ENCODE data around the gene IFNG. TPM values are rescaled to one million over a fixed set of nuclear protein-coding genes. Genes with fewer than 3 reads are reported as not detected.

Gene IFNG
- total and polyA plus RNA-seq, 9 donors = not detected

DNA sequence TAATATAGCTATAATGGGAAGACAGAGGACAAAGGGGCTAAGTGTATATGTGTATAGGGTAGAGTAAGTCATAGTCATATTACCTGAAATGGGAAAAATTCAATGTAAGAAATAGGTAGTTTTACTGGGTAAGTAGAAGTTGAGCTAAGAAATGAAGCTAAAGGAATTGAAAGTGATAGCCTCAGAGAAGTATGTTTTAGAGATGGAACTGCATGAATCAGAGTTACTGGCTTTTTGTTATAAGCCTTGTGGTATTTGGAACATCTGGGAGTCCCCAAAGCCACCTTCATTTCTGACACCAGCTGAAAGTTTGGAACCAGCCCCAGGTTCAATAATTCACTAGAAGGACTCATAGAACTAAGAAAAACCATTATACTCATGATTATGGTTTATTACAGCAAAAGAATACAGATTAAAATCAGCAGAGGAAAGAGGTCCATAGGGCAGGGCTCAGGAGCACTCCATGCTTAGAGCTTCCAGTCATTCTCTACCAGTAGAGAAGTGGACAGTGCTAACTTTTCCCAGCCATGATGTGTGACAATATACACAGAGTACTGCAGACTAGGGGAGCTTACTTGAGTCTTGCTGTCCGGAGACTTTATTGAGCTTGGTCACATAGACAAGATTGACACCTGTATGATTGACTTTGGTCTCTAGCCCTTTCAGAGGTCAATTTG, 9.8 kb upstream of the IFNG start:
- Histone ChIP-seq H3K27me3 (ENCODE audit: control insufficient read depth, insufficient read depth, low read length) (no peaks in the 10 kb centered on the region), H3K36me3 (ENCODE audit: control insufficient read depth, insufficient read depth, low read length) (no peaks in the 10 kb centered on the region), H3K4me1 (ENCODE audit: control insufficient read depth, insufficient read depth, low read length) (no peaks in the 10 kb centered on the region), H3K9me3 (replicated peaks; ENCODE audit: control insufficient read depth, low read depth, low read length) (no peaks in the 10 kb centered on the region), H3K27ac (ENCODE audit: low read length) (no peak overlapping the region), H3K4me3 (ENCODE audit: low read length) (no peak overlapping the region)
- DNase-seq = no peak
- 86% methylated on average over 1 of the region's 1 CpG for WGBS (ENCODE audit: insufficient coverage)

DNA sequence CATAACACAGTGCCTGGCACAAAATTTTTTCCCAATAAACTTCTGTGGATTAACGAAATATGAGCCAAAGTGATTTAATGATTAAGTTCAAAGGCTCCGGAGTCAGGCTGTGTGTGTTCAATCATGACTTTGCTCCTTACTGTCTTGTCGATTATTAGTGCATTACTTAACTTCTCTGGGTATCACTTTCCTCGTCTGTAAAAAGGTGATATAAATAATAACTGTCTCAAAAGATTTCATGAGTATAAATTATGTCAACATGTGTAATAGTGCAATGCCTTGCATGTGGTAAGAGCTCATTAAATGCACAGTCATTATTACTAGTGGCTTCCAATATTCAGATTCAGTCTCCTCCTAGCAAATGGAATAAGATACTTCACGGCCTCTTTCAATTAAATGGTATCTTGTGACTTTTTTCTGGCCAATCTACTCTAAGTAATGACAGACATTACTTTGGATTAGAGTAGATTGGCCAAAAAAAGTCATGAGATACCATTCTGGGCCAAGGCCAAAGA, 6.8 kb upstream of the IFNG start:
- Histone ChIP-seq H3K36me3 (ENCODE audit: control insufficient read depth, insufficient read depth, low read length) (no peaks in the 10 kb centered on the region), H3K4me3 (ENCODE audit: low read length) (no peak overlapping the region), H3K9me3 (replicated peaks; ENCODE audit: control insufficient read depth, low read depth, low read length) (no peaks in the 10 kb centered on the region), H3K27me3 (ENCODE audit: control insufficient read depth, insufficient read depth, low read length) (no peaks in the 10 kb centered on the region), H3K4me1 (ENCODE audit: control insufficient read depth, insufficient read depth, low read length) (no peaks in the 10 kb centered on the region), H3K27ac (ENCODE audit: low read length) (no peak overlapping the region)
- no peak for DNase-seq
- no CpG with 5 or more reads among the region's 5 CpGs for WGBS (ENCODE audit: insufficient coverage)

- WGBS (ENCODE audit: insufficient coverage) = 80% methylated on average over 3 of the region's 4 CpGs
- no peaks in the 10 kb centered on the region for H3K9me3 ChIP-seq (replicated peaks; ENCODE audit: control insufficient read depth, low read depth, low read length)
Observed at GRCh38 chr12:68163560-68164081, 4.1 kb upstream of the IFNG start.

DNA sequence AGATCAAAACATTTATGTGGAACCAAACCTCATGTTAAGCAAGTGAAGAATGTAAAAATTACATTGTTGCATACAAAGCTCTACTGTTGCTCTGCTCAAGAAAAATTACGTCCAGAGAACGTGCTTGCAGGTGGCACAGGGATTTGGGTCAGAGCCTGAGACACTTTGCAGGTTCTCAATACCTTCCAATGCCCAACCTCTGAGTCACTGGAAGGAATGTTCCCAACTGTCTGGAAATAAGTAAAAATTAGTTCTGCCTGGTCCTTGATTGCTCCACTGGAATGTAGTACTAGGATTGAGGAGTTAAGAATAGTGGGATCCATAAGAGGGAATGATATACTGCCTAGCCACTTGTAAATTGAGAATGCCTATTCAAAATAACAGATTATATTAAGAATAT, 2.8 kb upstream of the IFNG start:
- no peaks in the 10 kb centered on the region for H3K4me1 ChIP-seq (ENCODE audit: control insufficient read depth, insufficient read depth, low read length)
- no CpG with 5 or more reads among the region's 2 CpGs for WGBS (ENCODE audit: insufficient coverage)
- no peak overlapping the region for H3K27ac ChIP-seq (ENCODE audit: low read length)
- no peaks in the 10 kb centered on the region for H3K9me3 ChIP-seq (replicated peaks; ENCODE audit: control insufficient read depth, low read depth, low read length)
- H3K27me3 ChIP-seq (ENCODE audit: control insufficient read depth, insufficient read depth, low read length) = no peaks in the 10 kb centered on the region
- DNase-seq = no peak
- H3K4me3 ChIP-seq (ENCODE audit: low read length) = no peak overlapping the region
- H3K36me3 ChIP-seq (ENCODE audit: control insufficient read depth, insufficient read depth, low read length) = no peaks in the 10 kb centered on the region

More at GRCh38 chr12:68163560-68164081, 4.1 kb upstream of the IFNG start:
- H3K27me3 ChIP-seq (ENCODE audit: control insufficient read depth, insufficient read depth, low read length) = no peaks in the 10 kb centered on the region
- no peaks in the 10 kb centered on the region for H3K4me1 ChIP-seq (ENCODE audit: control insufficient read depth, insufficient read depth, low read length)
- H3K27ac ChIP-seq (ENCODE audit: low read length) = no peak overlapping the region
- DNase-seq = no peak
- H3K36me3 ChIP-seq (ENCODE audit: control insufficient read depth, insufficient read depth, low read length) = no peaks in the 10 kb centered on the region
- H3K4me3 ChIP-seq (ENCODE audit: low read length) = no peak overlapping the region

- H3K36me3 ChIP-seq (ENCODE audit: control insufficient read depth, insufficient read depth, low read length) = no peaks in the 10 kb centered on the region
- no peaks in the 10 kb centered on the region for H3K9me3 ChIP-seq (replicated peaks; ENCODE audit: control insufficient read depth, low read depth, low read length)
- no peaks in the 10 kb centered on the region for H3K4me1 ChIP-seq (ENCODE audit: control insufficient read depth, insufficient read depth, low read length)
- H3K27me3 ChIP-seq (ENCODE audit: control insufficient read depth, insufficient read depth, low read length) = no peaks in the 10 kb centered on the region
- no peak for DNase-seq
- no peak overlapping the region for H3K4me3 ChIP-seq (ENCODE audit: low read length)
- no peak overlapping the region for H3K27ac ChIP-seq (ENCODE audit: low read length)
- WGBS (ENCODE audit: insufficient coverage) = no CpG with 5 or more reads among the region's 2 CpGs
Observed at GRCh38 chr12:68158432-68158831, 1.1 kb downstream of the IFNG start.

DNA sequence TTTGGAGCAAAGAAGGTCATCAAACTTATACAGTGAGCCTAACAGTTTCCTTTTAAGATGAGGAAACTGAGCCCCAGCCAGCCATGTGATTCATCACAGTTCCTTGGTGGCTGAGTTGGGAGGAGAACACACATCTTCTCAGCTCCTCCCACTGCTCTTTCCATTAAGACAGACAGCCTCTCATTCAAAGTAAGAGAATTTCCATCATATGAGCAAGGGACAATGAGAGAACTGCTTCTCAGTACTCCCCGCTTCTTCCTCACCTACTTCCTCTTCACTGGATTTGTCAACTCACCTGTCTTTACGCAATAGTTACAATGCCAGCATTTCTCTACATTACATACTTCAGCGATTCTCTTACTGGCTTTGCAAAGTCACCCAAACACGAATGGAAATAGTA, 2.2 kb downstream of the IFNG start:
- 29% methylated on average over 1 of the region's 4 CpGs for WGBS (ENCODE audit: insufficient coverage)
- H3K4me1 ChIP-seq (ENCODE audit: control insufficient read depth, insufficient read depth, low read length) = no peaks in the 10 kb centered on the region
- no peak overlapping the region for H3K27ac ChIP-seq (ENCODE audit: low read length)
- no peaks in the 10 kb centered on the region for H3K27me3 ChIP-seq (ENCODE audit: control insufficient read depth, insufficient read depth, low read length)
- no peaks in the 10 kb centered on the region for H3K36me3 ChIP-seq (ENCODE audit: control insufficient read depth, insufficient read depth, low read length)
- no peaks in the 10 kb centered on the region for H3K9me3 ChIP-seq (replicated peaks; ENCODE audit: control insufficient read depth, low read depth, low read length)
- no peak overlapping the region for H3K4me3 ChIP-seq (ENCODE audit: low read length)
- DNase-seq = no peak

- Histone ChIP-seq H3K36me3 (ENCODE audit: control insufficient read depth, insufficient read depth, low read length) (no peaks in the 10 kb centered on the region), H3K27ac (ENCODE audit: low read length) (no peak overlapping the region), H3K9me3 (replicated peaks; ENCODE audit: control insufficient read depth, low read depth, low read length) (no peaks in the 10 kb centered on the region), H3K27me3 (ENCODE audit: control insufficient read depth, insufficient read depth, low read length) (no peaks in the 10 kb centered on the region), H3K4me3 (ENCODE audit: low read length) (no peak overlapping the region), H3K4me1 (ENCODE audit: control insufficient read depth, insufficient read depth, low read length) (no peaks in the 10 kb centered on the region)
- no peak for DNase-seq
- no CpG with 5 or more reads among the region's 1 CpG for WGBS (ENCODE audit: insufficient coverage)
Observed at GRCh38 chr12:68156636-68157035, 2.9 kb downstream of the IFNG start.

DNA sequence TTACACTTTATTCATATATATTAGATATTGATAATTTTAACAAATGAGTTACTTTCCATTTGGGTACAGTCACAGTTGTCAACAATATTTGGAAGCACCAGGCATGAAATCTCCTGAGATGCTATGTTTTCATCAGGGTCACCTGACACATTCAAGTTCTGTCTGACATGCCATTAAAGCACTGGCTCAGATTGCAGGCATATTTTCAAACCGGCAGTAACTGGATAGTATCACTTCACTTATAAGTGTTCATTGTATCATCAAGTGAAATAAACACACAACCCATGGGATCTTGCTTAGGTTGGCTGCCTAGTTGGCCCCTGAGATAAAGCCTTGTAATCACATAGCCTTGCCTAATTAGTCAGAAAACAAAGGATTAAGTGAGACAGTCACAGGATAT, 4.8 kb downstream of the IFNG start:
- Histone ChIP-seq H3K4me3 (ENCODE audit: low read length) (no peak overlapping the region), H3K9me3 (replicated peaks; ENCODE audit: control insufficient read depth, low read depth, low read length) (no peaks in the 10 kb centered on the region), H3K36me3 (ENCODE audit: control insufficient read depth, insufficient read depth, low read length) (no peaks in the 10 kb centered on the region), H3K27ac (ENCODE audit: low read length) (no peak overlapping the region), H3K27me3 (ENCODE audit: control insufficient read depth, insufficient read depth, low read length) (no peaks in the 10 kb centered on the region), H3K4me1 (ENCODE audit: control insufficient read depth, insufficient read depth, low read length) (no peaks in the 10 kb centered on the region)
- WGBS (ENCODE audit: insufficient coverage) = no CpG with 5 or more reads among the region's 1 CpG
- no peak for DNase-seq

GRCh38 chr12:68148261-68148951, 11.1 kb downstream of the IFNG start:
- DNase-seq = no peak
- Histone ChIP-seq H3K27ac (ENCODE audit: low read length) (no peak overlapping the region), H3K9me3 (replicated peaks; ENCODE audit: control insufficient read depth, low read depth, low read length) (no peaks in the 10 kb centered on the region), H3K36me3 (ENCODE audit: control insufficient read depth, insufficient read depth, low read length) (no peaks in the 10 kb centered on the region), H3K4me1 (ENCODE audit: control insufficient read depth, insufficient read depth, low read length) (no peaks in the 10 kb centered on the region), H3K27me3 (ENCODE audit: control insufficient read depth, insufficient read depth, low read length) (no peaks in the 10 kb centered on the region), H3K4me3 (ENCODE audit: low read length) (no peak overlapping the region)
- WGBS (ENCODE audit: insufficient coverage) = 95% methylated on average over 3 of the region's 7 CpGs

GRCh38 chr12:68140556-68140955, 19.0 kb downstream of the IFNG start:
- no peaks in the 10 kb centered on the region for H3K9me3 ChIP-seq (replicated peaks; ENCODE audit: control insufficient read depth, low read depth, low read length)
- no peak for DNase-seq
- no peaks in the 10 kb centered on the region for H3K4me1 ChIP-seq (ENCODE audit: control insufficient read depth, insufficient read depth, low read length)
- no peak overlapping the region for H3K4me3 ChIP-seq (ENCODE audit: low read length)
- no peak overlapping the region for H3K27ac ChIP-seq (ENCODE audit: low read length)
- H3K27me3 ChIP-seq (ENCODE audit: control insufficient read depth, insufficient read depth, low read length) = no peaks in the 10 kb centered on the region
- H3K36me3 ChIP-seq (ENCODE audit: control insufficient read depth, insufficient read depth, low read length) = no peaks in the 10 kb centered on the region

Measured in muscle of leg (tissue), 11 donors.